Keratinocyte (primary cell): Measurements from ENCODE around the gene ABHD16A. TPM values are rescaled to one million over a fixed set of nuclear protein-coding genes. Genes with fewer than 3 reads are reported as not detected.

Source experiments
- DNase-seq: peaks from one replicate; pipeline ENCODE4 v3.0.0-alpha.2; 2011; ENCODE audit warnings: low read depth, missing footprints, low spot score
- FAIRE-seq: peaks from 2 replicates; lab custom pipeline; 2011; peaks lifted over from hg19 to GRCh38; lab: Jason Lieb, UNC
- H2AFZ ChIP-seq: 2 replicates; pipeline ENCODE4 v1.6.0; 2012; ENCODE audit warnings: low read length, control low read depth, inconsistent platforms; ENCODE audit not compliant: control insufficient read depth
- H3K27ac ChIP-seq: 2 replicates; pipeline ENCODE4 v1.5.1; 2011; ENCODE audit warnings: low read length; ENCODE audit not compliant: control insufficient read depth, insufficient read depth
- H3K27me3 ChIP-seq: 3 replicates; pipeline ENCODE4 v1.6.0; 2011; ENCODE audit warnings: low read length; ENCODE audit not compliant: control insufficient read depth, insufficient read depth; ENCODE audit errors: extremely low read depth
- H3K36me3 ChIP-seq, 2 experiments: 2 replicates in 1 of 2; 3 replicates in 1 of 2; pipeline ENCODE4 v1.5.1; 2011; ENCODE audit warnings: low read length in 2 of 2, mild to moderate bottlenecking in 1 of 2; ENCODE audit not compliant: control insufficient read depth in 2 of 2, insufficient read depth in 2 of 2; ENCODE audit errors: extremely low read depth in 1 of 2
- H3K4me1 ChIP-seq: 3 replicates; pipeline ENCODE4 v1.5.1; 2011; ENCODE audit warnings: low read length; ENCODE audit not compliant: control insufficient read depth, insufficient read depth; ENCODE audit errors: extremely low read depth
- H3K4me2 ChIP-seq: 3 replicates; pipeline ENCODE4 v1.6.0; 2011; ENCODE audit warnings: low read depth, low read length; ENCODE audit not compliant: control insufficient read depth, insufficient read depth; ENCODE audit errors: extremely low read depth
- H3K4me3 ChIP-seq, 3 experiments: fragments of 200-600 bp in 1 of 3; sonication (generic) in 1 of 3; 2 replicates in 2 of 3; 3 replicates in 1 of 3; pipeline ENCODE4 v1.5.1; 2011 to 2016; ENCODE audit warnings: low read length in 3 of 3, mild to moderate bottlenecking in 3 of 3, control low read depth in 2 of 3, inconsistent platforms in 1 of 3, low read depth in 1 of 3, mixed read lengths in 1 of 3, mixed run types in 1 of 3, moderate library complexity in 1 of 3; ENCODE audit not compliant: control insufficient read depth in 2 of 3, insufficient read depth in 2 of 3; ENCODE audit errors: extremely low read depth in 1 of 3
- H3K79me2 ChIP-seq: 2 replicates; pipeline ENCODE4 v1.6.0; 2012; ENCODE audit warnings: low read length; ENCODE audit not compliant: control insufficient read depth, insufficient read depth
- H3K9ac ChIP-seq: 3 replicates; pipeline ENCODE4 v1.6.0; 2011; ENCODE audit warnings: low read length; ENCODE audit not compliant: control insufficient read depth, insufficient read depth; ENCODE audit errors: extremely low read depth
- H3K9me1 ChIP-seq: 3 replicates; pipeline ENCODE4 v1.6.0; 2011; ENCODE audit warnings: low read length; ENCODE audit not compliant: control insufficient read depth, insufficient read depth; ENCODE audit errors: extremely low read depth
- H3K9me3 ChIP-seq: 2 replicates; pipeline ENCODE4 v1.5.1; 2012; ENCODE audit warnings: low read depth, low read length; ENCODE audit not compliant: control insufficient read depth
- H4K20me1 ChIP-seq: 3 replicates; pipeline ENCODE4 v1.6.0; 2011; ENCODE audit warnings: low read length; ENCODE audit not compliant: control insufficient read depth, insufficient read depth; ENCODE audit errors: extremely low read depth
- CTCF ChIP-seq, 3 experiments: IDR thresholded peaks in 1 of 3; conservative IDR thresholded peaks in 1 of 3; optimal IDR thresholded peaks in 1 of 3; 2 replicates in 2 of 3; 3 replicates in 1 of 3; pipeline versions ENCODE3 to v1.5.1; 2011; ENCODE audit warnings: low read length in 3 of 3, mild to moderate bottlenecking in 3 of 3, moderate library complexity in 2 of 3, control low read depth in 1 of 3, inconsistent platforms in 1 of 3; ENCODE audit not compliant: insufficient read depth in 2 of 3; ENCODE audit errors: extremely low read depth in 1 of 3
- EZH2 ChIP-seq: IDR thresholded peaks from one replicate; pipeline ENCODE4 v1.6.1; 2012; ENCODE audit warnings: inconsistent platforms, mild to moderate bottlenecking, low read length, moderate library complexity
- dilution Hi-C: fragments of 300-500 bp; cut with MboI; formaldehyde crosslinking; loops from one replicate; pipeline ENCODE4 v1.7.0; 2020; ENCODE audit warnings: low sequenced_read_pairs; ENCODE audit not compliant: extremely low pct_ligation_motif_present
- polyA plus RNA-seq, 5 experiments: library from polyadenylated mRNA; depleted of rRNA in 3 of 5; stranded (reverse) in 3 of 5; stranded (forward) in 1 of 5; unstranded in 1 of 5; fragments of >200 nt; gene quantifications; 1 replicate in 1 of 5; 2 replicates in 3 of 5; 3 replicates in 1 of 5; pipeline versions ENCODE4 v1.2.1 to v1.2.3, GENCODE V29; 2011 to 2012; ENCODE audit warnings: missing spikeins in 2 of 5, low read depth in 1 of 5, low replicate concordance in 1 of 5

ABHD16A gene
- polyA plus RNA-seq, 1 donor (not counting 4 experiments of a cell fraction or from before 2014, with no cell fraction given) = 21.8 TPM

GRCh38 chr6:31723980-31724691 lies 21.0 kb upstream of the ABHD16A start:
- H3K27ac ChIP-seq = no peak overlapping the region
- H3K27me3 ChIP-seq = no peaks in the 10 kb centered on the region
- FAIRE-seq (no peak), DNase-seq (no peak)
- H3K36me3 ChIP-seq = peaks cover 3 to 5% of the 10 kb centered on the region in 2 experiments
- dilution Hi-C loops = no loop called here
- peaks cover 2% of the 10 kb centered on the region for H3K9me1 ChIP-seq
- H3K4me3 ChIP-seq = no peak overlapping the region
- H4K20me1 ChIP-seq = no peaks in the 10 kb centered on the region
- no peak overlapping the region for H3K9ac ChIP-seq
- H3K4me1 ChIP-seq = peaks cover 13% of the 10 kb centered on the region
- H2AFZ ChIP-seq = no peak overlapping the region
- no peaks in the 10 kb centered on the region for H3K79me2 ChIP-seq
- H3K9me3 ChIP-seq = no peaks in the 10 kb centered on the region
- TF ChIP-seq CTCF (optimal IDR thresholded peaks at IDR 0.05 in 1 of 3, IDR thresholded peaks at IDR 0.05 in 1 of 3, conservative IDR thresholded peaks at IDR 0.05 in 1 of 3; ENCODE audit: extremely low read depth in 1 of 3, insufficient read depth in 2 of 3, low read length in 3 of 3) (no peak), EZH2 (no peak)
- H3K4me2 ChIP-seq = no peak overlapping the region

GRCh38 chr6:31723245-31723979 lies 20.3 kb upstream of the ABHD16A start, which contains the start of gene MPIG6B:
MPIG6B (plus strand) TSS chr6:31723373; CDS start chr6:31723384, 11 bp downstream.
- H3K9ac ChIP-seq = no peak within 1 kb of the TSS
- no peak within 1 kb of the TSS for H3K27ac ChIP-seq
- no peak for TF ChIP-seq EZH2
- no peak for TF ChIP-seq CTCF (optimal IDR thresholded peaks at IDR 0.05 in 1 of 3, IDR thresholded peaks at IDR 0.05 in 1 of 3, conservative IDR thresholded peaks at IDR 0.05 in 1 of 3; ENCODE audit: extremely low read depth in 1 of 3, insufficient read depth in 2 of 3, low read length in 3 of 3)
- H3K4me1 ChIP-seq = peaks cover 19% of the 10 kb centered on the region
- no peak within 1 kb of the TSS for H2AFZ ChIP-seq
- DNase-seq (no peak), FAIRE-seq (no peak)
- no peak within 1 kb of the TSS for H3K4me2 ChIP-seq
- H3K27me3 ChIP-seq = no peaks in the 10 kb centered on the region
- H3K36me3 ChIP-seq = peaks cover 3 to 7% of the 10 kb centered on the region in 2 experiments
- H3K9me3 ChIP-seq = no peaks in the 10 kb centered on the region
- no peaks in the 10 kb centered on the region for H3K79me2 ChIP-seq
- peaks cover 5% of the 10 kb centered on the region for H3K9me1 ChIP-seq
- H3K4me3 ChIP-seq = no peak within 1 kb of the TSS
- no peaks in the 10 kb centered on the region for H4K20me1 ChIP-seq
- dilution Hi-C loops = no loop called here
